ENCODE measurements around the gene LRRC53. TPM values are rescaled to one million over a fixed set of nuclear protein-coding genes. Genes with fewer than 3 reads are reported as not detected.

The LRRC53 gene
- total and polyA plus RNA-seq, 2 of the 8 experiments (the other 6 are each of a cell fraction or from before 2014, with no cell fraction given) = not detected

DNA sequence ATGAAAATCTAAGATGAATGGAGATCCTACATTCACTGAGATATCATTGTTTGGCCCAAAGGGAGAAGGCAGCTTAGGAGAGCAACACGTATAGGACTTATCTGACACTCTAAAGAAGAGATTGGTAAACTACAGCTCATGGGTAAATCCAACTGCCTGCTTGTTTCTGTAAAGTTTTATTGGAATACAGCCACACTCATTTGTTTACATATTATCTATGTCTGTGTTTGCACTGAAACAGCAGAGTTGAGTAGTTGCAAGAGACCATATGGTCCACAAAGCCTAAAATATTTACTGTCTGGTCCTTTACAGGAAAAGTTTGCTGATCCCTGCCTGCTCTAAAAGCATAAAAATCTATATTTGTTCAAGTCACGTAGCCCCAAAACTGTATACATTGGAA lies 14.3 kb upstream of the LRRC53 start:
- CTCF ChIA-PET (ENCODE audit: partially characterized antibody) = interaction anchor here (0.5 to 1.6 kb wide), 7 partner anchors 9 to 303 kb away, joined by 3 to 5 read pairs (median 3); partner anchors contain the start of gene LRRC53
- Histone ChIP-seq H2BK5ac (ENCODE audit: low read depth, low read length) (no peak overlapping the region), H3K79me1 (ENCODE audit: low read depth, low read length) (no peaks in the 10 kb centered on the region), H3K79me2 (ENCODE audit: control insufficient read depth in 1 of 2, insufficient read depth in 2 of 2, low read length in 2 of 2) (no peaks in the 10 kb centered on the region), H3K9me3 (ENCODE audit: insufficient read depth in 2 of 2, low read depth in 1 of 2, low read length in 1 of 2) (no peaks in the 10 kb centered on the region), H3K36me3 (ENCODE audit: control insufficient read depth in 2 of 4, insufficient read depth in 4 of 4, low read length in 3 of 4) (no peaks in the 10 kb centered on the region), H3K56ac (replicated peaks; ENCODE audit: insufficient read length, low read depth, low read length) (no peak overlapping the region), H2BK20ac (ENCODE audit: low read length) (no peak overlapping the region), H3K23ac (ENCODE audit: insufficient read length) (no peak overlapping the region), H3K27me3 (replicated peaks in 1 of 4; ENCODE audit: control insufficient read depth in 3 of 4, extremely low read depth in 1 of 4, insufficient read depth in 3 of 4, low read length in 3 of 4) (no peaks in the 10 kb centered on the region), H3K4me1 (replicated peaks in 1 of 4; ENCODE audit: control insufficient read depth in 3 of 4, insufficient read depth in 4 of 4, low read length in 3 of 4) (peaks cover 3 to 15% (median 7%) of the 10 kb centered on the region in 4 experiments; a peak in 6 of 7 replicates), H4K8ac (ENCODE audit: extremely low read depth, insufficient read depth, low read length) (no peak overlapping the region), H3K4me2 (ENCODE audit: insufficient read depth in 1 of 2, low read depth in 2 of 2, low read length in 2 of 2) (no peak overlapping the region), H4K91ac (replicated peaks; ENCODE audit: insufficient read length, low read length) (no peak overlapping the region), H4K20me1 (replicated peaks in 1 of 2; ENCODE audit: control insufficient read depth in 1 of 2, insufficient read depth in 2 of 2, low read length in 2 of 2) (no peaks in the 10 kb centered on the region), H3K18ac (ENCODE audit: extremely low read depth, low read length) (no peak overlapping the region), H2AK5ac (ENCODE audit: low read depth, low read length) (no peak overlapping the region), H3K23me2 (ENCODE audit: low read depth, low read length) (peaks cover 4% of the 10 kb centered on the region), H2BK15ac (ENCODE audit: low read length) (no peak overlapping the region), H3K27ac (ENCODE audit: low read depth, low read length) (no peak overlapping the region), H3K9ac (replicated peaks in 1 of 4; ENCODE audit: extremely low read depth in 1 of 4, low read depth in 3 of 4, low read length in 3 of 4) (no peak overlapping the region), H3K4me3 (ENCODE audit: extremely low read depth in 1 of 4, insufficient read depth in 2 of 4, low read depth in 3 of 4, low read length in 4 of 4) (no peak overlapping the region), H3K14ac (ENCODE audit: insufficient read length) (no peak overlapping the region), H4K5ac (ENCODE audit: insufficient read length, low read depth, low read length) (no peak overlapping the region), H2BK120ac (replicated peaks; ENCODE audit: low read depth, low read length) (no peak overlapping the region), H2BK12ac (ENCODE audit: low read depth, low read length) (no peak overlapping the region), H2AFZ (ENCODE audit: low read length) (no peak overlapping the region), H3K4ac (replicated peaks; ENCODE audit: insufficient read length, low read depth, low read length) (no peak overlapping the region)
- POLR2A ChIA-PET (ENCODE audit: partially characterized antibody) = no interaction called here
- 93% methylated on average over 2 of the region's 2 CpGs; no CpG with 5 or more reads in 1 of the 2 experiments for WGBS, 2 experiments (ENCODE audit: extremely low coverage in 1 of 2, insufficient coverage in 1 of 2, insufficient read length in 1 of 2, insufficient replicate concordance in 2 of 2, low coverage in 1 of 2, low lambda C conversion rate in 2 of 2, missing lambda C conversion rate in 1 of 2)
- FAIRE-seq (no peak), DNase-seq (ENCODE audit: low read depth in 1 of 2, low spot score in 2 of 2) (no peak)
- no peak for TF ChIP-seq BACH1 (IDR thresholded peaks at IDR 0.05; ENCODE audit: low read length)
- TF ChIP-seq BRCA1 (IDR thresholded peaks at IDR 0.05; ENCODE audit: low read depth, low read length) = no peak
- no peak for TF ChIP-seq YY1 (IDR thresholded peaks at IDR 0.05; ENCODE audit: low read depth, low read length)
- no peak for TF ChIP-seq SIX5 (IDR thresholded peaks at IDR 0.05; ENCODE audit: low read depth, low read length)
- no peak for TF ChIP-seq POLR2A (IDR thresholded peaks at IDR 0.05; ENCODE audit: control extremely low read depth in 1 of 2, low read depth in 2 of 2, low read length in 2 of 2)
- TF ChIP-seq TEAD4 (IDR thresholded peaks at IDR 0.05; ENCODE audit: low read depth, low read length) = no peak
- no peak for TF ChIP-seq CTBP2 (IDR thresholded peaks at IDR 0.05; ENCODE audit: borderline replicate concordance, insufficient read depth, insufficient read length, low read length)
- TF ChIP-seq NRF1 (IDR thresholded peaks at IDR 0.05; ENCODE audit: low read depth, low read length) = no peak
- no peak for TF ChIP-seq POLR2AphosphoS5 (IDR thresholded peaks at IDR 0.05; ENCODE audit: low read depth, low read length)
- no peak for TF ChIP-seq RBBP5 (IDR thresholded peaks at IDR 0.05; ENCODE audit: borderline replicate concordance, low read depth, low read length)

Measured in H1 (cell line).